HG02884 (cell line): ENCODE results near the gene ADAMTSL1.

Source experiments
- ATAC-seq: cut with Tn5 transposase; IDR thresholded peaks from one replicate; pipeline ENCODE4 v1.9.1; 2021; ENCODE audit warnings: mild to moderate bottlenecking, moderate library complexity; ENCODE audit not compliant: unreplicated experiment

Gene ADAMTSL1

DNA sequence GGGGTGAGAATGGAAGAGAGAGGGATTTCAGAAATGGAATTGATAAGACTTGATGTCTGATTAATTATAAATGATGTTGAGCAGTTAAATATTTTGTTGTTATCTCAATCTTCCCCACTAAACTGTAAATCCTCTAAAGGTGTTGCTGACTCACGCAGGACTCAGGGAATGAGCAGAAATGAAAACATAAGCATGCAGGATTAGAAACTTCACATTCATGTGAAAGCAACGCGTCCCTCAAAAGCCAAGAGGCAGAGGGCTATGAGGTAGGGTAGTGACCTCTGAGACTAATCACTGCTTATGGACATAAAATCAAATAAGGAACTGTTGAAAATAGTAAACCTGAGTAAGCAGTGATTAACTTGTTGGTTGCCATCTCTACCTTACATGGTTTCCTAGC is 21.1 kb downstream of the ADAMTSL1 start:
- ATAC-seq, result no peak

DNA sequence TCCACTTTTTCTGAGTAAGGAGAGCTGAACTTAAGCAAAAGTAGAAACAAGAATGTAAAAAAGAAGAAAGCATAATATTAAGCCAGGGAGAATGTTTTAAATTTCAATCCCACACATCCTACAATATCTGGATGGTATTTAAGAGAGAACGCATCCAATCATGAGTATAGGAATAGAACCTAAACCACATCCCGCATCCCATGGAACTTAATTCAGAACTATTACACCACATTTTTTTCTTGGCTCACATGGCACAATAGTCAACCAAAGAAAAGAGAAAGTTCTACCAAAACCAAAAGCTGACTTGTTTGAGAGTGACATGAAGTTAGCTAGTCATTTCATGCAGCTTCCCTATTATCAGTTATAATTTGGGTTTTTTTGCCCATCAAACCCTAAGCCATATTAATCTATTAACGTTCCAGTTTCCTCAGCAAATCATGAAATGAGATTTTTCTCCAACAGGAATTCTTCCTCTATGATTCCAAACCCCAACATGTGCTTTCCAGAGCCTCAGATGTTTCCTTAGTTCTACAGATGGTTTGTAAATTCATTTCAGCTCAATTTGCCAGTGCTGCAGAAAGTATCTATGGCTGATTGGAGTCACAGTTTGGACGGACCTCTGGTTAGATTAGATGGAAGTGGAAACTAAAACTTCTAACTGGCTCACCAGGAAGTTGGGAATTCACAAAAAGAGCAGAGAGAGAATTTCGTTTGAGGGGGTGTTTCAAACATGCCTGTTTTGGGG is 22.5 kb downstream of the ADAMTSL1 start:
- no peak for ATAC-seq

GRCh38 chr9:18499062-18499461 is 25.1 kb downstream of the ADAMTSL1 start:
- no peak for ATAC-seq

DNA sequence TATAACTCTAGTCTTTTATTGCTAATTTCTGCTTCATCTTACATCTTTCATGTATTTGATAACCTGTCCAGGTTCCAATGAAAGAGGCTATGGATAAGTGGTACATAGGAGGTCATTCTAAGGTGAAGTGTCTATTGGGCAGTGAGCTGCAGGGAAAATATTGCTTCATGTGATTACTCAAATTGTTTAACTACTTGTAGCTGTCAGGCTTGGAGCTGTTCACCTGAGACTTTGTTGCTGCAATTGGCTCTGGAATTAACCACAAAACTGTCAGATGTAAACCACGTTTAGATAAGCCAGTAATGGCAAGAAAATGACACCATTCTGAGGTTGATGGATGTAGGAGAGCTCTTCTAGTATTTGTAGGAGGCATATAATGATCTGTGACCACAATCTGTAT is 26.0 kb downstream of the ADAMTSL1 start:
- no peak for ATAC-seq

DNA sequence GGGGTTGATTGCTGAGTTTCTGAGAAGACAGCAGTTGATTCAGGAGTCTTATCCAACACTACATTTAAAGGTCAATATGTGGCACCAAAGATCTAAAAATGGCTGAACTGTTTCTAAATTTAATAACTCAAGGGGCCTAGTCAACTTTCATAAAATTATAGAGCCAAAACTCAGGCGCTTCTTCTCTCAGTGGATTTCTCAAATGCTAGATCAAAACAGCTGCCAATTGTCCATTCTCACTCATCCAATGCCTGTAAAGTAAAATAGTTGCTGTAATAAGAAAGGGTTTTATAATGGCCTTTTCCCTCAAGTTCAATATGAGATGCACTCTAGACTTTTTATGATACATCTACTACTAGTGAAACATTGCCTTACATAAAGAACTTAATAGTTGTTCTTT is 26.5 kb downstream of the ADAMTSL1 start:
- ATAC-seq, result no peak

GRCh38 chr9:18501949-18502348 is 28.0 kb downstream of the ADAMTSL1 start:
- ATAC-seq, result no peak

GRCh38 chr9:18502546-18502945 is 28.6 kb downstream of the ADAMTSL1 start:
- ATAC-seq, result no peak

DNA sequence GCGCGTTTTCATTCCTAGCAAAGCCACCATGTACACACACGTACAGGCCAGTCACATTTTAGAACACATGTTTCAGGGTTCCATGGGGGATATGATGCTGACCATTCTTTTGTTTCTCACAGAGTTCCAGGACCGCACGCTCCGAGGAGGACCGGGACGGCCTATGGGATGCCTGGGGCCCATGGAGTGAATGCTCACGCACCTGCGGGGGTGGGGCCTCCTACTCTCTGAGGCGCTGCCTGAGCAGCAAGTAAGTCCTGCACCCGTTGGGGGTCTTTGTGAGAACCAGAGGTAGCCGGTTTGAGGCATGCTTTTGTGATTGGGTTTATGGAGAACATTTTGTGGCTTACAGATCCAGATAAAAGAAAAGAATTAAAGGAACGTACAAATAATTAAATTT is 30.8 kb downstream of the ADAMTSL1 start:
- ATAC-seq, result no peak

GRCh38 chr9:18507151-18507550 is 33.2 kb downstream of the ADAMTSL1 start:
- ATAC-seq, result no peak

DNA sequence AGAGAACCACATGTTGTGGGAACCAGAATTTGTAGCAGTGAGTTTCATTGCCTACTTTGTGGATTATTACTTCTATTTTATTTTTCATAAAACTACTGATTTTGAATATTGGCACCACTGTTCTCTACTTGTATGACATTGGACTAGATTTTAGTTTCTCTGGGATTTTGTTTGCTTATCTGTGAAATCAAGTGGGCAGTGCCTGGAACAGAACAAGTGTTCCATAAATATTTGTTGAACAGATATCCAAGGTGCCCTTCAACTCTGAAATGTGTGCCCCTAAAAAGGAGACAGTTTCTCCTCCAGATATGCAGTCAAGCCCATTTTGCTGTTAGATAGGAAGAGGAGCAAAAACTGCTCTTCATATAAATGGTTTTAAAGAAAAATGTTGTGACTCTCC is 42.6 kb downstream of the ADAMTSL1 start:
- ATAC-seq, result no peak

GRCh38 chr9:18516965-18517364 is 43.0 kb downstream of the ADAMTSL1 start:
- no peak for ATAC-seq

GRCh38 chr9:18520416-18521047 is 46.6 kb downstream of the ADAMTSL1 start:
- ATAC-seq, result no peak

DNA sequence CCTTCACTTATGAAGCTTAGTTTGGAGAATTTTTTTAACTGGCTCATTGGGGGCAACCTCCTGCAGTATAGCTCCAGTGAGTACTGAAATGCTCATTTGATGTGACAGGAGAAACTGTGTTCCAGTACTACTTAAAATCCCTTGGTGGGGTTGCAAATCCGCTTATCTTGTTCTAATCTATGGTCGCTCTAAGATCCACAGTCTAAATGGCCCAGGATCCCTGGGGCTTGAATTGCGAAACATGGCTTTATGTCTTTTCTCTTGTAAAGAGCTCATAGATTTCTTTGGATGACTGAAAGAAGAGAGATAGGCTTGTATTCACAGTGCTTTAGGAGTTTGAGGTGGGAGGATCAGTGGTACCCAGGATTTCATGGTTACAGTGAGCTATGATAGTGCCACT is 52.7 kb downstream of the ADAMTSL1 start:
- ATAC-seq, result no peak

- ATAC-seq, result no peak
Measured at GRCh38 chr9:18531136-18532065, 57.4 kb downstream of the ADAMTSL1 start.

DNA sequence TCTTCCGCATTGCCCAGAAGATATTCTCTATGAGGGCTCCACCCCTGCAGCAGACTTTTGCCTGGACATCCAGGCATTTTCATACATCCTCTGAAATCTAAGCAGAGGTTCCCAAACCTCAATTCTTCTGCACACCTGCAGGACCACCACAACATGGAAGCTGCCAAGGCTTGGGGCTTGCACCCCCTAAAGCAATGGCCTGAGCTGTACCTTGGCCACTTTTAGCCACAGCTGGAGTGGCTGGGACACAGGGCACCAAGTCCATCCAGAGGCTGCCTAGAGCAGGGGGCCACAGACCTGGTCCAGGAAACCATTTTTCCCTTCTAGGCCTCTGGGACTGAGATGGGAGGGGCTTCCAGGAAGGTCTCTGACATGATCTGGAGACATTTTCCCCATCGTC is 60.7 kb downstream of the ADAMTSL1 start:
- ATAC-seq, result no peak

GRCh38 chr9:18536554-18536953 is 62.6 kb downstream of the ADAMTSL1 start:
- ATAC-seq, result no peak

DNA sequence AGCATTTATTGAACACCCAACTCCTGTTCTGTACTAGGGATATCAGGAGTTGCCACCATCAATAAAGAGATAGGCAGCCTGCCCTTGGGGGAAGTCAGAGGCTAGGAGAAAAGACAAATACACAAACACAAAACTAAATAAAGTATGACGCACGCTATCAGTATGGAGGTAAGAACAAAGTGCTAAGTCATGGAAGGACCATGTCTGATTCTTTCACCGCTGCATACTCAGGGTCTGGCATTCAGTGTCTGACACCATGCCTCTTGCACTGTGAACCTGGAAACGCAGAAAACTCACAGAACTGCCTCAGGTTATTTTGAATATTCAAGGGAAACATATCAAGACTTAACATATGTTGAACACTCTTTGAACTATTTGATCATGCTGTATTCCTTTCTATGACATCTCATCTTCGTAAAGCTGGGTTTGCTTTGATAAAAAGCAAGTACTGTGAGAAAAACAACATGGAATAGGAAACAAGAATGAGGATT is 65.3 kb downstream of the ADAMTSL1 start:
- no peak for ATAC-seq

GRCh38 chr9:18542837-18543405 is 69.0 kb downstream of the ADAMTSL1 start:
- ATAC-seq, result no peak

DNA sequence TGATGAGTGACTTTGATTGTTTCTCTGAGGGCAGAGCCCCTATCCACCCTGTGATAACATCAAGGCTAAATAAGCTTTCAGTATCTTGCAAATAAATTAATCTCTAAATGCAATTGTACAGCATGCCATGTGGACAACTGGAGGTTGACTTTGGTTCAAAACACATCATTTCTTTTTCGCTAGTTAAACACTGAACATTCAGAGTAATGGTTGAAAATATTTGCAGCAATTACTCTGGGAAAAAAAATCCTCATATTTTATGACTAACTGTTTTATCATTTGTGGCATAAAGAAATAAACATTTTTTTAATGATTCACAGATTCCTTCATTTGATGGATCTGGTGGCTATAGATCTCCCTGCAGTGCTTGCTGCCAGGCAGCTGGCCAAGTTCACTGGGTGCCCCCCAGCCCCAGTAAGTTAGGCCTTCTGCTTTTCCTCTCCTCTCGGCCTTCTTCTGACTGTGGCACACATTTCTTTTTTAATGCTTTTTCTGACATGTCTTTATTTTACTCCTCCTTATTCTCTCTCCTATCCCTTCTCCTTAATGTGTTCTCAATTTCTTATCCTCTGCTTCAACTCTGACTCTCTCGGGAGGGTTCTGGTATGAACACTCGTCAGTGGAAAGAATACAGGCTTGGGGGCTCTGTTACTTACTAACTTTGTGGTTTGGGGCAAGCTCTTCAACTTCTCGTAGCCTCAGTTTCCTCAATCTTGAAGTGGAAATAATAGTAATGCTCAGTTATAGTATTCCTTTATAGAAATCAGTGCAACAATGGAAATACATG is 69.6 kb downstream of the ADAMTSL1 start:
- ATAC-seq, result no peak

DNA sequence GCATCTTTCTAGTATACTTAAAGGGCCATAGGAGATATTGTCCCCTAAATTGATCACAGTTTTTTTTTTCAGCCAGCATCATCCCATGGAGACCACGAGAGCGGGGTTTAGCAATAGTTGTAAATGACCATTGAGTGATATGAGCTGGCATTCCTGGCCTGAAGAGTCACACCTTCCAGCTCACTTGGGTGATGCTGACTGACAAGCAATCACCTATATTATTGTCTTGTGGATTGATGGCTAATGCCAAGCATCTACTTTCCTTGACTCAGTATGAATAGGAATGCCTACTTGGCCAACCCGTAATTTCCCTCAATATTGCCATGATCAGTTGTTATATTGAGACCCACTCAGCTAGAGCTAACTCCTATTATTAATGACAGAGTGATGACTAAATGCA is 70.5 kb downstream of the ADAMTSL1 start:
- ATAC-seq, result no peak
